K562 (cell line): Measurements from ENCODE around the gene GJC2. TPM values are rescaled to one million over a fixed set of nuclear protein-coding genes. Genes with fewer than 3 reads are reported as not detected.

Experiments used
- AFF4 ChIP-seq: sonication (generic); formaldehyde crosslinking; IDR thresholded peaks from 2 replicates; pipeline ENCODE4 v1.8.0; 2023; ENCODE audit warnings: mild to moderate bottlenecking, missing genetic modification reagents
- CBX8 ChIP-seq: fragments of 200-600 bp; sonication (generic); IDR thresholded peaks from 2 replicates; pipeline ENCODE4 v1.6.1; 2012; ENCODE audit warnings: borderline replicate concordance, mixed run types, low read depth, mild to moderate bottlenecking, moderate library complexity, mixed read lengths, low read length, control low read depth, inconsistent platforms; ENCODE audit not compliant: poor library complexity, severe bottlenecking; ENCODE audit errors: extremely low read depth
- CREB3L1 ChIP-seq: fragments of 450-650 bp; IDR thresholded peaks from 2 replicates; pipeline ENCODE4 v1.6.1; 2014; ENCODE audit warnings: low read depth, mild to moderate bottlenecking, moderate library complexity, borderline replicate concordance
- FOXA1 ChIP-seq: fragments of 450-650 bp; IDR thresholded peaks from 2 replicates; pipeline ENCODE4 v1.6.1; 2016; ENCODE audit warnings: mild to moderate bottlenecking, borderline replicate concordance
- HDAC6 ChIP-seq: IDR thresholded peaks from 2 replicates; pipeline ENCODE4 v1.6.1; 2012; ENCODE audit warnings: low read depth, mild to moderate bottlenecking, control low read depth, inconsistent platforms, low read length, moderate library complexity
- ILF3 ChIP-seq: fragments of 450-650 bp; IDR thresholded peaks from 2 replicates; pipeline ENCODE4 v1.6.1; 2018; ENCODE audit warnings: antibody characterized with exemption, mild to moderate bottlenecking, moderate library complexity, borderline replicate concordance
- ILK ChIP-seq: fragments of 450-650 bp; IDR thresholded peaks from 2 replicates; pipeline ENCODE4 v1.6.1; 2016; ENCODE audit warnings: missing genetic modification characterization, low read depth, mild to moderate bottlenecking, missing compliant biosample characterization, moderate library complexity, borderline replicate concordance
- MEF2A ChIP-seq: IDR thresholded peaks from 2 replicates; pipeline ENCODE4 v1.6.1; 2011; ENCODE audit warnings: low read depth, mild to moderate bottlenecking, low read length, moderate library complexity; ENCODE audit not compliant: control insufficient read depth
- PBX2 ChIP-seq, 2 experiments: IDR thresholded peaks in 1 of 2; conservative IDR thresholded peaks in 1 of 2; 2 replicates each; pipeline ENCODE4 v1.6.1; 2016; ENCODE audit warnings: low read depth in 2 of 2, mild to moderate bottlenecking in 1 of 2, missing compliant biosample characterization in 1 of 2, missing genetic modification characterization in 1 of 2, moderate library complexity in 1 of 2
- U2AF2 ChIP-seq: fragments of 200-400 bp; formaldehyde crosslinking; optimal IDR thresholded peaks from 2 replicates; pipeline ENCODE3; 2017; ENCODE audit warnings: low read depth, mild to moderate bottlenecking, low read length
- ZNF175 ChIP-seq: fragments of 200-800 bp; sonication (Bioruptor generic); IDR thresholded peaks from 2 replicates; pipeline ENCODE4 v1.6.1; 2016; ENCODE audit warnings: low read depth, mild to moderate bottlenecking, missing genetic modification characterization, missing compliant biosample characterization
- polyA plus RNA-seq, 8 experiments: library from polyadenylated mRNA; depleted of rRNA in 4 of 8; stranded (reverse) in 5 of 8; unstranded in 3 of 8; fragments of >200 nt; fragmentation: Nextera tagmentation in 2 of 8; fragmentation: Illumina TruSeq in 1 of 8; extraction: Ambion mirVana in 2 of 8; extraction: Trizol in 1 of 8; gene quantifications; 2 replicates each; pipeline versions ENCODE4 v1.2.1 to v1.2.3, GENCODE V29; 2011 to 2014; ENCODE audit warnings: inconsistent platforms in 1 of 8, missing spikeins in 1 of 8
- total RNA-seq, 7 experiments: library from RNA; depleted of rRNA in 6 of 7; stranded (reverse); fragments of >200 nt in 6 of 7; fragmentation: Illumina TruSeq in 2 of 7; extraction: Trizol in 2 of 7; gene quantifications; 2 replicates each; pipeline versions ENCODE4 v1.2.1 to v1.2.3, GENCODE V29; 2011 to 2021; ENCODE audit warnings: low replicate concordance in 1 of 7
- TF ChIP-seq, protein P1 (sequence below): fragments of 250-450 bp; sonication (Bioruptor Pico); IDR thresholded peaks from 2 replicates; pipeline ENCODE4 v1.8.0; 2022; ENCODE audit warnings: moderate library complexity, mild to moderate bottlenecking, inconsistent platforms

Gene GJC2
- total and polyA plus RNA-seq, 9 of the 15 experiments (the other 6 are each of a cell fraction or from before 2014, with no cell fraction given), result 0.03 to 0.62 (median 0.11) TPM; not detected in 2

DNA sequence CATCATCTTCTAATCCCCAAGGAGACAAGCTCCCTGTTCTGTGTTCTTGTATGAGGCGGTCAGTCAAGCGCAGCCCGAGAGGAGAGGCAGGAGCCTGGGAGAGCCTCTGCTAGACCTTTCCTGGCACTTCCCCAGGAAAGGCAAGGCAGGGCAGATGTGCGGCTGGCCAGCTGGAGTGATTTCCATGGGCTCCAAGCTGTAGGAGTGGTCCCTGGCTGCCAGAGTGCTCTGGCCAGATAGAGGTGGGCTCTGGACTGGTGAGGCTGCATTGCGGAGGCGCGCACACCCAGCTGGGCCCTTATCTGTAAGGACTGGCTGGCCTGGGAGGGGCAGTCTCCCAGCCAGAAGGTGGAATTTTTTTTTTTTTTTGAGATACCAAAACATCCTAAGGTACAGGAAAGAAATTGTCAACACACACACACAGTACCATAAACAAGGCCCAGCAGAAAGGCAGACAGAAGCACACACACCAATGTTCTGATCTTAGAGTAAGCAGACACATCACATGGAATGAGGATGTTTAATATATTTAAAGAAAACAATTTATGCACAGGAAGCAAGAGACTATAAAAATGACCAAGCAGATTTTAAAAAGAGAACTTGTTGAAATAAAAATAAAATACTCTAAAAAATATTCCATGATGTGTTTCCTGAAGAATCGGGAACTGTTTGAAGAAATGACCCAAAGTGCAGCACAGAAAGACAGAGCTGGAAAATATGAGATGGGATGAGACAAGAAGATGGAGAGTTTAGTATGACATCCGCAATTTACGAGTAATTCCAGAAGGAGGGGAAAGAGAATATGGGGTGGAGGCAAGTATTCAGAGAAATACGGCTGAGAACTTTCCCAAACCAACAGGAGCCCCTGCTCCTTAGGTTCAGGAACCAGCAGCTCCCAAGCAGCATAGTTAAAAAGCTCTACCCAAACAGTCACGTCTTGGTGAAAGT is 29.3 kb downstream of the GJC2 start (continued):
- TF ChIP-seq AFF4 (CRISPR knock-in tag) (no peak), HDAC6 (no peak), MEF2A (0 out of 2 replicates have a peak, but pooled peaks have one; percentile 51), ILK (tag) (no peak), PBX2 (CRISPR knock-in tag; IDR thresholded peaks at IDR 0.05; ENCODE audit: low read depth) (no peak), PBX2 (tag; conservative IDR thresholded peaks at IDR 0.05; ENCODE audit: low read depth) (no peak), ZNF175 (CRISPR knock-in tag) (no peak), ILF3 (no peak), U2AF2 (no peak), CBX8 (no peak), FOXA1 (no peak), CREB3L1 (no peak)
- TF ChIP-seq, protein P1, sequence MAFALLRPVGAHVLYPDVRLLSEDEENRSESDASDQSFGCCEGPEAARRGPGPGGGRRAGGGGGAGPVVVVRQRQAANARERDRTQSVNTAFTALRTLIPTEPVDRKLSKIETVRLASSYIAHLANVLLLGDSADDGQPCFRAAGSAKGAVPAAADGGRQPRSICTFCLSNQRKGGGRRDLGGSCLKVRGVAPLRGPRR, result no peak
